Dermis lymphatic vessel endothelial cell (primary cell): ENCODE measurements around the gene NCLN. TPM values are rescaled to one million over a fixed set of nuclear protein-coding genes. Genes with fewer than 3 reads are reported as not detected.

Source experiments
- total RNA-seq: library from RNA; depleted of rRNA; stranded (reverse); fragments of >200 nt; gene quantifications from 2 replicates; pipeline ENCODE4 v1.2.1, GENCODE V29; 2014

NCLN gene
- 23.4 and 24.1 TPM in 2 replicates for total RNA-seq

GRCh38 chr19:3185461-3186159, at the start of gene NCLN:
TSS of gene NCLN (plus strand) at chr19:3185930. CDS start at chr19:3186031, 101 bp downstream.

GRCh38 chr19:3135961-3136683, 49.6 kb upstream of the NCLN start, which contains the start of gene GNA15:
TSS of gene GNA15 (plus strand) at chr19:3136033. CDS start at chr19:3136451, 418 bp downstream.

GRCh38 chr19:3178377-3178972, 7.3 kb upstream of the NCLN start, which contains the start of gene S1PR4:
TSS of gene S1PR4 (plus strand) at chr19:3178769. CDS start at chr19:3178793, 24 bp downstream.

GRCh38 chr19:3224346-3225168, 38.8 kb downstream of the NCLN start, which contains the start of gene CELF5:
TSS of gene CELF5 (plus strand) at chr19:3224661. CDS start at chr19:3224740, 79 bp downstream.

Other genes starting within 250 kb of the NCLN start
- 3.6 and 5.7 TPM in 2 replicates for gene ZNF77, start 241.0 kb upstream of the NCLN start, total RNA-seq
- gene TLE6, start 208.4 kb upstream of the NCLN start, total RNA-seq = 1.7 TPM in 2 replicates
- 4.8 and 6.0 TPM in 2 replicates for gene TLE2, start 156.7 kb upstream of the NCLN start, total RNA-seq
- gene TLE5, start 123.4 kb upstream of the NCLN start, total RNA-seq = 93.0 and 114 TPM in 2 replicates
- 41.3 and 45.6 TPM in 2 replicates for gene GNA11, start 91.6 kb upstream of the NCLN start, total RNA-seq
- gene GNA15, start 49.9 kb upstream of the NCLN start, total RNA-seq = 0.09 TPM in 1 of 2 replicates, not detected in the other
- 0.87 and 0.95 TPM in 2 replicates for gene S1PR4, start 7.2 kb upstream of the NCLN start, total RNA-seq
- 0.11 TPM in 1 of 2 replicates, not detected in the other for gene CELF5, start 38.7 kb downstream of the NCLN start, total RNA-seq
- 10.5 and 14.4 TPM in 2 replicates for gene NFIC, start 180.7 kb downstream of the NCLN start, total RNA-seq